RCC 7860 (cell line): ENCODE results near the gene RNF8.
"Not testable (repeated sequence)": the region's sequence is repeated elsewhere in the genome, so short reads cannot be mapped to it uniquely, and the experiment has no call there.

Experiments
- DNase-seq: peaks from one replicate; pipeline ENCODE4 v3.0.0-alpha.2; 2015; ENCODE audit warnings: low spot score
- FAIRE-seq: peaks from 2 replicates; lab custom pipeline; 2012; peaks lifted over from hg19 to GRCh38; lab: Jason Lieb, UNC

Gene RNF8

GRCh38 chr6:37321101-37321500 lies 32.7 kb upstream of the RNF8 start:
- DNase-seq (no peak), FAIRE-seq (no peak)

DNA sequence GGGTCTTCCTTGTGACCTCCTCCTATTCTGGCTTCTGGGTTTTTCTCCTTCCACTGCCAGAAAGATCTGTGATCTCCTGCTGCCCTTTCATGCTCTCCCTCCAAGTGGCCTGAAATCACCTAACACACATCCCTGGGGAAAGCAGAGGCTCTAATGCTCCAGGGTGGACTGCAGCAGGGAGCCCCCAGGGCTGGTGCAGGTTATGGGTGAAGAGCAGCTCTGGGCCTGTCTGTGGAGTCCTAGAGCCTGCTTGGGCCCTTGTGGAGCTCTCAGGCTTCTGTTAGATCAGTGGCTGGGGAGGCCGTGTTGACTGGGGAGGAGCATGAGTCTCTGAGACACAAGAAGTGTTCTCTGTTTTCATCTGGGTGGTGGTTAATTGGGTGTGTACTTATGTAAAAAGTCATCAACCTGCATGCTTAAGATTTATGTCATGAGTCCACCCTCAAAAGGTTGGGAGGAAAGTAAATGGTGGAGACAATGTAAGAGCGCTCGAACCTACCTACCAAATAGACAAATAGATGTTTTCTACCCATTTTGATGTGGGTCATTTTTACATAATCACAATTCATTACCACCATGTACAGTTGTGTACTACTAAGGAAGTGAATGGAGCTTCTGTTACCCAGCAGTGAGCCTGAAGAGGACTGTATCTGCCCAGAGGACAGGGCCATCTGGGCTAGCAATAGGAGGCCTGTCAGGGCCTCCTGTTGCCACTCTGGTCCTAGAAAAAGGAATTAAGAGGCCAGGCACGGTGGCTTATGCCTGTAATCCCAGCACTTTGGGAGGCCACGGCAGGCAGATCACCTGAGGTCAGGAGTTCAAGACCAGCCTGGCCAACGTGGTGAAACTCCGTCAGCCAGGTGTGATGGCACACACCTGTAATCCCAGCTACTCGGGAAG lies 32.0 kb upstream of the RNF8 start:
- DNase-seq (no peak), FAIRE-seq (no peak)

DNA sequence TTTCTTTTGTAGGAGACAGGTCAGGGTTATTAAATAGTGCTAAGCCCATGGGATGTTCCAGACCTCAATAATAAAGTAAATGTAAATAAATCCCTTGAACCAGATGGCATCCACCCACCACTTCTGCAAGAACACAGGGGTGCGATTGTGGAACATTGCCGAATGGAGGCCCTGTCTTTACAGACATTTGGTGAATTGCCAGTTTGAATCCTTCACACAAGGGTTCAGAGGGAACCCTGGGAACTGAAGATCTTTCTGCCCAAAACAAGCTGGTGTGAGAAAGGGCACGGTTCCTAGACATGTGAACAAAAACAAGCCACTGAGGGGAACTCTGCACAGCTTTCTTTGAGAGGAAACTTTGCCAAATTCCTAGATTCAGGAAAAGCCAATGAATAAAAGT lies 30.2 kb upstream of the RNF8 start:
- no peak for FAIRE-seq
- no peak for DNase-seq

DNA sequence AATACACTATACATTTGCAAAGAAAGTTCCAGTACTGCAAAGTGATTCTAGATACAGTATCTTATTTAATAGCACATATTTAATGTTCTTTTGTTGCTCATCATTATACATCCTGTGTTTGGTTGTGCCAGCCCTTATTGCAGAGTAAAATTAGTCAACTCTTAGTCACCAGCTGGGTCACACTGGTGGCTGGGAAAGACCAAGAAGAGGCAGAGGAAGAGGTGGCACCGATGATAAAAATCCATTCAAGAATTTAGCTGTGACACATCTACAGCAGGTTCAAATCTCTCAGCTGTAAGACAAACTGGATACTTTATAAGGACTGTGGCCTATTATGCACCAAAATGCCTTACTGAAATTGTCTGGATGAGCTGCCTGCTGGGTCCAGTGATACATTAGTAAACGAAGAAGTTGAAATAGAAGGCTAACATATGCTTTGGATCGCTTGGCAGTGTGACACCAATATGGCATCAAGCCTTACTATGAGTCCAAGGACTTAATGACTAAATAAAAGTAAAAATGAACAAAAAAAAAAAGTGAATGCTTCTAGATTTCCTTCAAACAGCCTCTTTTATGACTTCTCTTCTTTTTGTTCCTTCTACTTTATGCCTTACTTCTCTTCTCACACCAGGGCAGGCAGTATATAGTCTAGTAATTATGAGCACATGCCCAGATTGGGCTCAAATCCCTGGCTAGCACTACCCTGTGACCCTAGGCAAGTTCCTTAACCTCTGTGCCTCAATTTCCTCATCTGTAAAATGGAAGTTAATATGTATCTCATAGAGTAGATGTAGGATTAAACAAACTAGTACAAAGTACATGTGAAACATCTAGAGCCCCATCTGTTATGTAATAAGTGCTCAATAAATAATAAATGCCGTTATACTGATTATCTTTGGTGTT lies 29.4 kb upstream of the RNF8 start:
- FAIRE-seq, result peak; percentile 71
- DNase-seq, result peak; percentile 72

DNA sequence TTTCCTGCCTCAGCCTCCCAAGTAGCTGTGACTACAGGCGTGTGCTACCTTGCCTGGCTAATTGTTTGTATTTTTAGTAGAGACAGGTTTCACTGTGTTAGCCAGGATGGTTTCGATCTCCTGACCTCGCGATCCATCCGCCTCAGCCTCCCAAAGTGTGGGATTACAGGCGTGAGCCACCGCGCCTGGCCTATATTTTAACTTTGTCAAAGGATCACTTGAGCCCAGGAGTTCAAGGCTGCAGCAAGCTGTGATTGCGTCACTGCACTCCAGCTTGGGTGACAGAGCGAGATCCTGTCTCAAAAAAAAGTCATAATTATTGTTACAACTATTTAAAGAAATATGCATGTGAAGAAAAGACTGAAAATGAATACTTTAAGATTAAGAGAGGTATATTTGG lies 23.4 kb upstream of the RNF8 start:
- not testable (repeated sequence) for DNase-seq, FAIRE-seq

DNA sequence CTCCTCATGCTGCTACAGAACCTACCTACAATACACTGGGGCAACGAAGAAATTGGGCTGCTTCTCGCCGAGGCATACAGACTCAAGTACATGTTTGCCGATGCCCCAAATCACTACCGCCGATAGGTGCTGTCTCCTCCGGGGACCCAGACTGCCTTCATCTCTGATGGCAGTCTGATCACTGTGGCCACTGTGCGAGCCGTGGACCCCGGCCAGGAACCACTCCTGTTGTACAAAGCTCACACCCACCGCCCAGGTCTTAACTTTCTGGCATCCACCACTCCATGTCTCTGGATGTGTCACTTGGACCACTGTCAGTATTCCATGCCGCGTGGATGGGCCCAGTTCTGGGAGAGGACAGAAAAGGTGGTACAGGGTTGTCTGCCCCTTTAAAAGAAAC lies 22.7 kb upstream of the RNF8 start:
- DNase-seq, result no peak
- FAIRE-seq, result no peak

DNA sequence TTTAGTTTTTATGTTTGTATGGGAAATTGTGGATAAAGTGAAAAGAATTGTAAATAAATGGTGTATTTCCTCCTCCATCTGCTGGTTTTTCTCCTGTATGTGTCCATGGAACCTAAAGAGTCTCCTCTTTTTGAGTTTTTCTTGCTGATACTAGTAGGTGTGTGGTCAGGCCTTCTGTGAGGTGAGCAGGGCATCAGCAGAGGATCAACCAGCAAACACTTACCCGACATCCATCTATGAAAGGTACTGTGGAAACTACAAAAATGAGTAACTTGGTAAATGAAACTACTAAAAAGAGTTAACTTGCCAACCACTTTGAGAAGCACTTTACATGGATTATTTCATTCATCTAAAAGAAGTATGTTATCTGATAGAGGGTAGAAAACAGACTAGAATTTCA lies 20.9 kb upstream of the RNF8 start:
- no peak for DNase-seq
- FAIRE-seq, result no peak

DNA sequence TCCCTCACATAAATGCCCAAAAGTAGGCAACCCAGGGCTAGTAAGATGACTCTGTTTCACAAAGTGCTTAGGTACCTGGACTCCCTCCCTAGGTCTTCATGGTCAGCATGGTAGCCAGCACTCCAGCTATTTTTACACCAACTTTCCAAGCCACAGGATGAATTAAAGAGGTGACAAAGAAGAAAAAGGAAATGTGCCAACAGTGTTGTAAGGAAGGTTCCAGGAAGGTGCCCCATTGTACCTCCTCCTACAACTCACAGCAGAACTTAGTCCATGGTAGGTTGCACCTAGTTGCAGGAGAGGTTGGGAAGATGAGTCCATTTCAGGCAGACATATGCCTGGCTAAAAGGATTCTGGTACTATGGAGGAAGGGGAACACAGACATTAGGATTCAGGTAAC lies 19.7 kb upstream of the RNF8 start:
- DNase-seq (no peak), FAIRE-seq (no peak)

DNA sequence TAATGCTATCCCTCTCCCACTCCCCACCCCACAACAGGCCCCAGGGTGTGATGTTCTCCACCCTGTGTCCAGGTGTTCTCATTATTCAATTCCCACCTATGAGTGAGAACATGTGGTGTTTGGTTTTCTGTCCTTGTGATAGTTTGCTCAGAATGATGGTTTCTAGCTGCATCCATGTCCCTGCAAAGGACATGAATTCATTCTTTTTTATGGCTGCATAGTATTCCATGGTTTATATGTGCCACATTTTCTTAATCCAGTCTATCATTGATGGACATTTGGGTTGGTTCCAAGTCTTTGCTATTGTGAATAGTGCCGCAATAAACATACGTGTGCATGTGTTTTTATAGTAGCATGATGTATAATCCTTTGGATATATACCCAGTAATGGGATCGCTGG lies 15.5 kb upstream of the RNF8 start:
- FAIRE-seq, DNase-seq: not testable (repeated sequence)

DNA sequence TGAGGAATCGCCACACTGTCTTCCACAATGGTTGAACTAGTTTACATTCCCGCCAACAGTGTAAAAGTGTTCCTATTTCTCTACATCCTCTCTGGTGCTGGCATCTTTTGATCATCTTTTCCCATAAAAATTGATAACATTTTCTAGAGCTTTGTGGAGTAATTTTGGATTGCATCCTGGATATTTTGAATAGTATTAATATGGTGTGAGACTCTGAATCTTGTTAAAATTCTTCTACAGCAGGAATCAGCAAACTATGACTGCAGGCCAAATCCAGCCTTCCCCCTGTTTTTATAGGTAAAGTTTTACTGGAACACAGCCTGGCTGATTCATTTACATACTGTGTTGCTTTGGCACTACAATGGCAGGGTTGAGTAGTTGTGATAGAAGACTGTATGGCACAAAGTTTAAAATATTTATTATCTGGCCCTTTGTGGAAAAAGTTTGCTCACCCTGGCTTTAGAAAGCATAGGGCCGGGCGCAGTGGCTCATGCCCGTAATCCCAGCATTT lies 15.0 kb upstream of the RNF8 start:
- FAIRE-seq, result no peak
- DNase-seq, result no peak

DNA sequence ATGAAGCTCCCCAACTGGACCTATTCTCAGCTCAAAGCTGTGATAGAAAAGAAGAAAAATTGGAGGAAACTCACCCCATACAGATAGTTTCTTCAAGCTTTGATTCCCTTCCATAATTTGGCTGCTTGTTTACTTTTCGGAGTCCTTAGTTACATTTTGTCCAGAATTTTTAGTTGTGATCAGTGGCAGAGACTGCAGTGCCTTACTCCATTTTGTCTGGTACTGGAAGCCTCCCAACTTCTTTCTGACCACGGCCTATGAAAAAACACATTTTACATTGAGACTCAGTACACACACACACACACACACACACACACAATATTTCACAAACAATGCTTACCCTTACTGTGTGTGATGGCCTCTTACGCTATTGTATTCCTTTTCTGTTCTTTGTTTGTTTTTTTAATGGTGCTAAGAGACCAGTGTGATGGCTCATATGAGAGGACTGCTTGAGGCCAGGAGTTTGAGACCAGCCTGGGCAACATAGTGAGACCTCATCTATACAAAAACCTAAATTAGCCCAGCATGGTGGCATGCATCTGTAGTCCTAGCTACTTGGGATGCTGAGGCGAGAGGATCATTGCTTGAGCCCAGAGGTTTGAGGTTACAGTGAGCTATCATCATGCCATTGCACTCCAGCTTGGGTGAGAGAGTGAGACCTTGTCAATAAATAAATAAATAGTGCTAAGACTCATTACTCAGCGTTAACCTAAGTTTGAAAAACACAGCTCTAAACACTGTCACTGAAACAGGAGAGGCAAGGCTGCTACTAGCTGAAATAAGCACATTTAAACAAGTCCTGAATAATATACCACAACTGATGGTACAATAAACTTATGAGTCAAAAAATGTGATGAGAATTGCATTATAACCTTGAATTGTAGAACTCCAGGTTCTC lies 13.8 kb upstream of the RNF8 start:
- DNase-seq (no peak), FAIRE-seq (no peak)

DNA sequence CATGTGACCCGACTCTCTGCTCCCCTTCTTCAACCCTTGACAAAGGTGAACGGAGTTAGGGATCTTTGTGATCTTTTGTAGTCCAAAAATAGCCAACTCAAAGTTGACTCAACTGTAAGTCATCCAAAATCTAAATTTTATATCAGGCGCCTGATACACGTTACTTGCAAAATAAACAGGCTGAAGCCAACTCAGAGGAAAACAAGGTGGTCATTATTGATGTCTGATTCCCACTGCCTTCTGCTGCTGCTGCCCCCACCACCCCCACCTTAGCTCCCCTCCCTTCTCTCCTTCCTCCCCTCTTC lies 13.2 kb upstream of the RNF8 start:
- FAIRE-seq, result no peak
- DNase-seq, result no peak

DNA sequence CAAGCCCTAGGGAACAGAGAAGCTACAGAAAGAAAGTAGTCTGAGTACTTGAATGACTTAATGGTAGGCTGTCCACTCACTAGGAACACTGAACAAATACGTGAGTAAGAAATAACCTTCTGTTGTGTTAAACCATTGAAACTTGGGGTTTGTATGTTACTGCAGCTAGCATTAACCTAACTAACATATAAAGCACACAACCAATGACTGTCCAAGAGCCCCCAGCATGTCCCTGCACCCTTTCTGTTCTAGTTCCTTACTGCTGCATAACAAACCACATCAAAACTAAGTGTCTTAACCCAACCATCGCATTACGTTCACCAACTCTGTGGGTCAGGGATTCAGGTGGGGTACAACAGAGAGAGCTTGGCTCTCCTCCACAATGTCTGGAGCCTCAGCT lies 10.5 kb upstream of the RNF8 start:
- FAIRE-seq (no peak), DNase-seq (no peak)

DNA sequence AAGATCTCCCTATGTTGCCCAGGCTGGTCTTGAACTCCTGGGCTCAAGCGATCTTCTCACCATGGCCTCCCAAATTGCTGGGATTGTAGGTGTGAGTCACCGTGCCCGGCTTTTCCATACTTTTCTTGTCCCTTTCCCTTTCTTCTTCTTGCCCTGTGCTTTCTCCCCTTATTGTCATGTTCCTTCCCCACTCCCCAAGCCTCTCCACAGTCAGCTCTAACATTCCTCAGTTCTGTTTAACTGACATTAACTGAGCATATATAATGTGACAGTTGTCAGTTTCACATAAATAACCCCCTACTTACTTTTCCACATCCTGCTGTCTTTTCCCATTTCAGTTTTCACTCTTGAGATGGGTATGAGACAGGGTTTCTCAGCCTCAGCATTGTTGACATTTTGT lies 9.5 kb upstream of the RNF8 start:
- FAIRE-seq (no peak), DNase-seq (no peak)

GRCh38 chr6:37345804-37346203 lies 8.0 kb upstream of the RNF8 start:
- not testable (repeated sequence) for DNase-seq, FAIRE-seq

GRCh38 chr6:37347177-37347576 lies 6.6 kb upstream of the RNF8 start:
- FAIRE-seq (no peak), DNase-seq (no peak)

- FAIRE-seq, result no peak
Measured at GRCh38 chr6:37347670-37348111, 6.1 kb upstream of the RNF8 start.

GRCh38 chr6:37351027-37351426 lies 2.8 kb upstream of the RNF8 start:
- no peak for FAIRE-seq
- DNase-seq, result no peak

More at GRCh38 chr6:37347670-37348111, 6.1 kb upstream of the RNF8 start:
- DNase-seq, result no peak

DNA sequence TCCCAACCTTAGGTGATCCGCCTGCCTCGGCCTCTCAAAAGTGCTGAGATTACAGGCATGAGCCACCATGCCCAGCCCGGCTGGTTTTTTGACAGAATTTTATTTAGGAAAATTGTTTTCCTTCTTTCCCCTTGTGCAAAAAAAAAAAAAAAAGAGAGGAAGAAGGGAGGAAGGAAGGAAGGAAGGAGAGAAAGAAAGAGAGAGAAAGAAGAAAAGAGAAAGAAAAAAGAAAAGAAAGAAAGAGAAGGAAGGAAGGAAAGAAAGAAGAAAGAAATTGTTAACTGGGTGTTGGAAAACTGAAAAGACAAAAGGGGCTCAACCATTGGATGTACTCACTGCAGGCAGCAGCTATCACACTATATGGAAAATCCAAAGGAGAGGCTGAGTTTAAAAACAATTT lies 1.4 kb upstream of the RNF8 start:
- no peak for DNase-seq
- FAIRE-seq, result no peak

DNA sequence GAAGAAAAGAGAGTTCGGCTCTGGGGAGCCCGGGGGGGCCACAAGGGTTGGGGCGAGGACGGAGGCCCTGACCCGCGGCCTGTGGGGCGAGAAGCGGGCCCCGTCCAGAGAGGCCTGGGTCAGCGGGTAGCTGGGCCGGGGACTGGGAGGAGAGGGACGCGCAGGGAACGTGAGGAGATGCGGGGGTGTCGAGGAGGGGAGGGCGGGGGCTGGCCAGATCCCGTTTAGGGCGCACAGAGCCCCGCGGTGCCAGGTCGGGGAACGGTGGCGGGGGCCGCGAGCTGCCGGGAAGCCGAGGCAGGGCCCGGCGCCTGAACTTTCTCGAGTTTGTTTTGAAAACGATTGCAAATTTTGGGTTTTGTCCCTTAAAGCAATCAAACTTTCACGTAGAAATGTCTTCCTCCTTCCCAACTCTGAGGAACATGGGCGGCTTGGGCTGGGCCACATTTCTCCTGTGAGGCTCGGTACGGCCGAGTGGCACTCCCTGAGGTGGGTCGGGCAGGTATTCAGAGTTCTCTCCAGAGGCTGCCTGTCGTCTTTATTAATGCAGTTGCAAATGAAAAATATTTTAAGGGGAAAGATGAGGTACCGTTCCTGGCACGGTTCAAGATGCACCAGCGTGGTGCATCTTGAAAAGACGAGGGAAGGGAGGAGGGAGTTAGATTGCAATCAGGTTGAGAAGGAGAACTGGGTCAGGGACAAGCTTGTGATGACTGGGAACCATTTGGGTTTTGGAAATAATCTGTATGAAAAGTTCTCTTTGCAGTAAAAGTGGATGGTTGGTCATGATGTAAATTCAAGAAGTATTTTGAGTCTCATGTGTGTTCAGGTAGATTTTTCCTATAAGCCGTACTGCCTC lies 972 bp downstream of the RNF8 start:
- DNase-seq, result no peak
- FAIRE-seq, result no peak
